Progenitor cell of endocrine pancreas (in vitro differentiated cells): ENCODE data around the gene NINL. TPM values are rescaled to one million over a fixed set of nuclear protein-coding genes. Genes with fewer than 3 reads are reported as not detected.

Experiments
- DNase-seq: peaks from one replicate; pipeline ENCODE4 v3.0.0; 2021; ENCODE audit warnings: low spot score; ENCODE audit not compliant: unreplicated experiment
- H3K27ac Mint-ChIP-seq: 2 replicates; pipeline ENCODE4 v1.8.0; 2021; ENCODE audit warnings: mild to moderate bottlenecking, moderate library complexity, mixed read lengths
- H3K27me3 Mint-ChIP-seq: 2 replicates; pipeline ENCODE4 v1.8.0; 2021; ENCODE audit warnings: mixed read lengths
- H3K36me3 Mint-ChIP-seq: 2 replicates; pipeline ENCODE4 v1.8.0; 2022; ENCODE audit warnings: mixed read lengths; ENCODE audit not compliant: insufficient read depth
- H3K4me1 Mint-ChIP-seq: 2 replicates; pipeline ENCODE4 v1.8.0; 2021; ENCODE audit warnings: low read depth, mixed read lengths
- H3K4me3 Mint-ChIP-seq: 2 replicates; pipeline ENCODE4 v1.8.0; 2021; ENCODE audit warnings: low read depth, mild to moderate bottlenecking, moderate library complexity, mixed read lengths
- H3K9me3 Mint-ChIP-seq: 2 replicates; pipeline ENCODE4 v1.8.0; 2021; ENCODE audit warnings: low read depth, mixed read lengths
- total RNA-seq: library from RNA; stranded (reverse); gene quantifications from 2 replicates; pipeline ENCODE4 v1.2.1, GENCODE V29; 2021
- TF ChIP-seq, protein P1 (sequence below): fragments of 200-600 bp; sonication (generic); IDR thresholded peaks from one replicate; pipeline ENCODE4 v1.5.0; 2021; ENCODE audit warnings: antibody characterized with exemption, mild to moderate bottlenecking; ENCODE audit not compliant: unreplicated experiment

Gene NINL
- total RNA-seq, 1 donor from 2014 or later, result 125 TPM

DNA sequence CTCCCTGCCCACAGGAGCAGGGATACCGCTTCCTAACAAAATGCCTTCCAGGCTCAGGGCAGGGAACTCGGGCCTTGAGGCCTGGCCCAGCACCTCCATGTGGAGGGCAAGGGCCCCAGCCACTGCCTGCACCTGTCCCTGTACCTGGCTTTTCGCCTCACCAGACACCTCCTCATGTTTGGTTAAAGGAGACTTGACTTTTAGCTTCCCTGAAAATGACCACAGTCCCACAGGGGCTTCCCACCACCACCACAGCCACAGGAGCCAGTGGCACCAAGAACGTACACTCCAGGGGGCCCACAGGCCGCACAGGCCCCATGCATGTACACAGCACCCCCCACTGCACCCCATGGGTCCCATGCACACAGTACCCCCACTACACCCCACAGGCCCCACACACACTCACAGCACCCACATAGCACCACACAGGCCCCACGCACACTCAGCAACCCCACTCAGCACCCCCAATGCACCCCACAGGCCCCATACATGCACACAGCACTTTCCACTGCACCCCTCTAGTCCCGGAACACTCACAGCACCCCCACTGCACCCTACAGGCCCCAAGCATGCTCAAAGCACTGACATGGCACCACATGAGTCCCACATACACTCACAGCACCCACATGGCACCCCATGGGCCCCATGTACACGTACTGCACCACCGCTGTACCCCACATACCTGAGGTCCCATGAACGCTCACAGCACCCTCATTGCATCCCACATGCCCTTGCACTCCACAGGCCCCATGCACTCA, 91.4 kb downstream of the NINL start:
- Mint-ChIP-seq H3K9me3 (no peaks in the 10 kb centered on the region), H3K4me3 (no peak overlapping the region), H3K27ac (peak overlapping the region; percentile 81), H3K36me3 (peaks cover 16% of the 10 kb centered on the region), H3K27me3 (no peaks in the 10 kb centered on the region), H3K4me1 (no peaks in the 10 kb centered on the region)
- TF ChIP-seq, protein P1, sequence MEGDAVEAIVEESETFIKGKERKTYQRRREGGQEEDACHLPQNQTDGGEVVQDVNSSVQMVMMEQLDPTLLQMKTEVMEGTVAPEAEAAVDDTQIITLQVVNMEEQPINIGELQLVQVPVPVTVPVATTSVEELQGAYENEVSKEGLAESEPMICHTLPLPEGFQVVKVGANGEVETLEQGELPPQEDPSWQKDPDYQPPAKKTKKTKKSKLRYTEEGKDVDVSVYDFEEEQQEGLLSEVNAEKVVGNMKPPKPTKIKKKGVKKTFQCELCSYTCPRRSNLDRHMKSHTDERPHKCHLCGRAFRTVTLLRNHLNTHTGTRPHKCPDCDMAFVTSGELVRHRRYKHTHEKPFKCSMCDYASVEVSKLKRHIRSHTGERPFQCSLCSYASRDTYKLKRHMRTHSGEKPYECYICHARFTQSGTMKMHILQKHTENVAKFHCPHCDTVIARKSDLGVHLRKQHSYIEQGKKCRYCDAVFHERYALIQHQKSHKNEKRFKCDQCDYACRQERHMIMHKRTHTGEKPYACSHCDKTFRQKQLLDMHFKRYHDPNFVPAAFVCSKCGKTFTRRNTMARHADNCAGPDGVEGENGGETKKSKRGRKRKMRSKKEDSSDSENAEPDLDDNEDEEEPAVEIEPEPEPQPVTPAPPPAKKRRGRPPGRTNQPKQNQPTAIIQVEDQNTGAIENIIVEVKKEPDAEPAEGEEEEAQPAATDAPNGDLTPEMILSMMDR, result no peak
- no peak for DNase-seq

- no peaks in the 10 kb centered on the region for H3K9me3 Mint-ChIP-seq
- no peak overlapping the region for H3K27ac Mint-ChIP-seq
- DNase-seq, result no peak
- no peak overlapping the region for H3K4me3 Mint-ChIP-seq
- H3K4me1 Mint-ChIP-seq, result no peaks in the 10 kb centered on the region
- TF ChIP-seq, protein P1, result no peak
- H3K36me3 Mint-ChIP-seq, result peaks cover 16% of the 10 kb centered on the region
- no peaks in the 10 kb centered on the region for H3K27me3 Mint-ChIP-seq
Observed at GRCh38 chr20:25493137-25493536, 92.2 kb downstream of the NINL start.

- DNase-seq, result no peak
- no peaks in the 10 kb centered on the region for H3K27me3 Mint-ChIP-seq
- H3K4me3 Mint-ChIP-seq, result no peak overlapping the region
- H3K27ac Mint-ChIP-seq, result no peak overlapping the region
- TF ChIP-seq, protein P1, result no peak
- H3K4me1 Mint-ChIP-seq, result no peaks in the 10 kb centered on the region
- H3K9me3 Mint-ChIP-seq, result no peaks in the 10 kb centered on the region
- H3K36me3 Mint-ChIP-seq, result peaks cover 18% of the 10 kb centered on the region
Observed at GRCh38 chr20:25491446-25492038, 93.8 kb downstream of the NINL start.

DNA sequence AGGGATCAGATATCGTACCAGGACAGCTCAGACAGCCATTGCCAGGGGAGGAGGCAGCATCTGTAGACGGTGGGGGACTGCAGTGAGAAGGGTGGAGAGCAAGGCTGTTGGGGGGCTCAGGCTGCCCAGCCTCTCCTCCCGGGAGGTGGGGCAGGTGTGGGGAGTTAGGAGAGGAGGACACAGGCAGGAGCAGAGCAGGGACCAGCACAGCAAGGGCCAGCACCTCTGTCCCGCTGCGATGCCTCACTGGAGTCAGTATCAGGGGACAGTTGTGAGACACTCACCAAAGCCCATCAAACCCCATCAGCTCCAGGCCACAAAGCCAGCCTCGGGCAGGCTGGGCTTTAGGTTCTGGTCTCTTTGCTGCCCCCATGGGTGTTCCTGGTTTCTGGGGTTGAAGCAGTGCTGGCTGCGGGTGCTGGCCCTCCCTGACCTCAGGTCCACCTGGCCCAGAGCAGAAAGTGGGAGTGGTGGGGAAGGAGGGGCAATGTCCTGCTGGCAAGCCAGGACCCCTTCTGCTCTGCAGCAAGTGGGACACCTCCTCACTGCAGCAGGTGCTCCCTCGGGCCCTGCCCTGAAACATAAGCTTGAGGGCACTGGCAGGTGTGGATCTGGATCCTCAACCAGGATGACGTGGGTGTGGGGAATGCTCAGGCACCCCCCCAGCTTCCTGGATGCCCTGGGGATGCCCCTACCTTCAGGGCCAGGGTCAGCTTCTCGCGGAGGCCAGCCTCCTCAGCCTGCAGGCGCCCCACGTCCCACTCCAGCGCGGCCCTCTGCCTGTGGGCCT, 94.5 kb downstream of the NINL start:
- TF ChIP-seq, protein P1, result no peak
- no peaks in the 10 kb centered on the region for H3K4me1 Mint-ChIP-seq
- H3K27ac Mint-ChIP-seq, result peak overlapping the region; percentile 59
- H3K4me3 Mint-ChIP-seq, result no peak overlapping the region
- H3K9me3 Mint-ChIP-seq, result no peaks in the 10 kb centered on the region
- H3K36me3 Mint-ChIP-seq, result peaks cover 20% of the 10 kb centered on the region
- H3K27me3 Mint-ChIP-seq, result no peaks in the 10 kb centered on the region
- DNase-seq, result no peak

DNA sequence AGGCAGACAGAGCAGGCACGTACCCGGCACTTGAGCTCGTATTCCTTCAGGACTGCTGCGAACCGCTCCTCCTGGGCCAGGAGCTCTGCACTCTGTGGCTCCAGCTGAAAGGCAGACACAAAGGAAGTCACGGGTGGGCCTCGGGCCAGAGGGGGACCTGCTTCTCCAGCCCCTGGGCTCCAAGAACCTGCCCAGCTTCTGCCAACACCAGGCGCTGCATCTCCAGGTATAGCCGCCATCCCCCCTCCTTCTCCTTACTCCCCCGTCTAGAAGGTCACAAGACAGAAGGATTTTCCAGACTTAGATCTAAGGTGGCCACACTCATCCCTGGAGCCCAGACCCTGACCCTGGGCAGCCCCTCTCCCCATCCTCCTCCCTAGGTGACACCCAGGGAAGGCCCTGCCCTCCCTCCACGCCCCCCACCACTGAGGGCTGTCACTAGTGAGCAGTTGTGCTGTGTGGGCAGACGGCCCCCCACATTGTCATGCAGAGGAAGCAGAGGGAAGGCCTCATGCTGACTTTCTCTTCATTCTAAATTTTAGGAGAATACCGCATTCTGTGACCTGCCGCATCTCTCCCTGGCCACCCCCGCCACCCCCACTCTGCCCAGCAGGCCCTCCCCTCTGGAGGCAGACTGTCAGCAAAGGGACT, 96.0 kb downstream of the NINL start:
- peak overlapping the region; percentile 45 for H3K27ac Mint-ChIP-seq
- H3K4me1 Mint-ChIP-seq, result no peaks in the 10 kb centered on the region
- no peak for DNase-seq
- no peaks in the 10 kb centered on the region for H3K27me3 Mint-ChIP-seq
- no peak overlapping the region for H3K4me3 Mint-ChIP-seq
- H3K36me3 Mint-ChIP-seq, result peaks cover 20% of the 10 kb centered on the region
- TF ChIP-seq, protein P1, result no peak
- no peaks in the 10 kb centered on the region for H3K9me3 Mint-ChIP-seq
